Fibroblast of lung (primary cell): Measurements from ENCODE around the gene GNAI2.

ENCODE experiments used
- EZH2 ChIP-seq: IDR thresholded peaks from 2 replicates; pipeline ENCODE4 v1.5.1; 2012; ENCODE audit warnings: low read length, control low read depth, mild to moderate bottlenecking; ENCODE audit errors: missing control alignments
- TF ChIP-seq, protein P1 (sequence below), 2 donors: IDR thresholded peaks in 1 of 2; conservative IDR thresholded peaks in 1 of 2; 1 replicate in 1 of 2; 2 replicates in 1 of 2; pipeline ENCODE4 v1.5.1; 2011 to 2012; ENCODE audit warnings: low read length in 2 of 2, control low read depth in 1 of 2, inconsistent platforms in 1 of 2, low read depth in 1 of 2, mild to moderate bottlenecking in 1 of 2

DNA sequence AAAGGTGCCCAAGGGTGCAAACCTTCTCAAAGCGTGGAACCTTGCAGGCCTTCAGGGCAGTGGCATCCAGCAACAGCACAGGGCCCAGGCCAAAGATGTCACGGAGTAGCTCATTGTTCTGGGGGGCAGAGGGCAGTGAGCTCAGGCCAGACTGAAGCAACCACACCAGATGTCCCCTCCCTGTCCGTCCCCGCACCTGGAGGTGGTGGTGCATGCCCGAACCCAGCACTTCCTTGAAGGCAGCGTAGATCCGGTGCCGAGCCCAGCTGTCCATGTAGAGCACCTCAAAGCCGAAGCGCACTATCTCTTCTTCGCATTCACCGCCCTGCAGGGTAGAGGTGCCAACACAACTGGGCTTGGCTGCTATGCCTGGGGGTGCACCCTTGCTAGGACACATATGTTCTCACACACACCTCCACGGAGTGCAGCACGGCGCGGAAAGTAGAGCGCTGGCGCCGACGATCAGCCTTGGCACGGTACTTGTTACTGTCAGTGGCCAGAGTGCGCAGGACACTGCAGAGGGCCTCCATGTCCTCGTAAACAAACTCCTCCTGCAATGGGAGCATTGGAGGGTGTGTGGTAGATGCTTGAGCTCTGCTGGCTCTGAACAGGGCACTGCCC, 52.5 kb downstream of the GNAI2 start:
- TF ChIP-seq, protein P1, sequence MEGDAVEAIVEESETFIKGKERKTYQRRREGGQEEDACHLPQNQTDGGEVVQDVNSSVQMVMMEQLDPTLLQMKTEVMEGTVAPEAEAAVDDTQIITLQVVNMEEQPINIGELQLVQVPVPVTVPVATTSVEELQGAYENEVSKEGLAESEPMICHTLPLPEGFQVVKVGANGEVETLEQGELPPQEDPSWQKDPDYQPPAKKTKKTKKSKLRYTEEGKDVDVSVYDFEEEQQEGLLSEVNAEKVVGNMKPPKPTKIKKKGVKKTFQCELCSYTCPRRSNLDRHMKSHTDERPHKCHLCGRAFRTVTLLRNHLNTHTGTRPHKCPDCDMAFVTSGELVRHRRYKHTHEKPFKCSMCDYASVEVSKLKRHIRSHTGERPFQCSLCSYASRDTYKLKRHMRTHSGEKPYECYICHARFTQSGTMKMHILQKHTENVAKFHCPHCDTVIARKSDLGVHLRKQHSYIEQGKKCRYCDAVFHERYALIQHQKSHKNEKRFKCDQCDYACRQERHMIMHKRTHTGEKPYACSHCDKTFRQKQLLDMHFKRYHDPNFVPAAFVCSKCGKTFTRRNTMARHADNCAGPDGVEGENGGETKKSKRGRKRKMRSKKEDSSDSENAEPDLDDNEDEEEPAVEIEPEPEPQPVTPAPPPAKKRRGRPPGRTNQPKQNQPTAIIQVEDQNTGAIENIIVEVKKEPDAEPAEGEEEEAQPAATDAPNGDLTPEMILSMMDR (conservative IDR thresholded peaks at IDR 0.05 in 1 of 2, IDR thresholded peaks at IDR 0.05 in 1 of 2; ENCODE audit: low read depth in 1 of 2, low read length in 2 of 2), result no peak
- no peak for TF ChIP-seq EZH2
